B cell (primary cell): ENCODE data around the gene C11orf91.

ENCODE experiments used
- EZH2 ChIP-seq: IDR thresholded peaks from 2 replicates; pipeline ENCODE4 v1.6.1; 2012; ENCODE audit warnings: borderline replicate concordance, low read depth, mild to moderate bottlenecking, moderate library complexity, low read length; ENCODE audit not compliant: insufficient read depth, poor library complexity, severe bottlenecking
- TF ChIP-seq, protein P1 (sequence below): fragments of 200-600 bp; IDR thresholded peaks from one replicate; pipeline ENCODE4 v1.8.0; 2022; ENCODE audit warnings: antibody characterized with exemption, mild to moderate bottlenecking

DNA sequence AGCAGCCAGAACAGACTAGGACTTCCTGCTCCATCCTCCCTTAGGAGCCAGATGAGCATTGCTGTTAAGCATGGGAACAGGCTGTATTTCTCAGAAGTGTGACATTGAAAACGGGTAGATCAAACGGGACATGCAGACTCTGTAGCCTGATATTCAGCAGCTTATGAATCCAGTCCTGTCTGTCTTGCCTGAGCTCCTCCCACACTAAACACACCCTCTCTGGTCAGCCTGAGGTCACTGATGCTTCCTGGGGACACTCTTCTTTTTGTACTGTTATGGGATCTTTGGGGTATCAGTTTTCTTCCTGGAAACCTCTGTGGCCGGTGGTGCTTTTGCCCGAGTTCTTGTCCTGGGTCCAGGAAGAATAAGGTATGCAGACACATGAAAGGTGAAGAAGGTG, 35.8 kb downstream of the C11orf91 start:
- TF ChIP-seq, protein P1, sequence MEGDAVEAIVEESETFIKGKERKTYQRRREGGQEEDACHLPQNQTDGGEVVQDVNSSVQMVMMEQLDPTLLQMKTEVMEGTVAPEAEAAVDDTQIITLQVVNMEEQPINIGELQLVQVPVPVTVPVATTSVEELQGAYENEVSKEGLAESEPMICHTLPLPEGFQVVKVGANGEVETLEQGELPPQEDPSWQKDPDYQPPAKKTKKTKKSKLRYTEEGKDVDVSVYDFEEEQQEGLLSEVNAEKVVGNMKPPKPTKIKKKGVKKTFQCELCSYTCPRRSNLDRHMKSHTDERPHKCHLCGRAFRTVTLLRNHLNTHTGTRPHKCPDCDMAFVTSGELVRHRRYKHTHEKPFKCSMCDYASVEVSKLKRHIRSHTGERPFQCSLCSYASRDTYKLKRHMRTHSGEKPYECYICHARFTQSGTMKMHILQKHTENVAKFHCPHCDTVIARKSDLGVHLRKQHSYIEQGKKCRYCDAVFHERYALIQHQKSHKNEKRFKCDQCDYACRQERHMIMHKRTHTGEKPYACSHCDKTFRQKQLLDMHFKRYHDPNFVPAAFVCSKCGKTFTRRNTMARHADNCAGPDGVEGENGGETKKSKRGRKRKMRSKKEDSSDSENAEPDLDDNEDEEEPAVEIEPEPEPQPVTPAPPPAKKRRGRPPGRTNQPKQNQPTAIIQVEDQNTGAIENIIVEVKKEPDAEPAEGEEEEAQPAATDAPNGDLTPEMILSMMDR, result no peak
- TF ChIP-seq EZH2, result no peak
